ENCODE results near the gene USB1. TPM values are rescaled to one million over a fixed set of nuclear protein-coding genes. Genes with fewer than 3 reads are reported as not detected.
"Not testable (repeated sequence)": the region's sequence is repeated elsewhere in the genome, so short reads cannot be mapped to it uniquely, and the experiment has no call there.

Gene USB1
- total RNA-seq, 1 experiment from 2014 or later = 52.9 TPM

DNA sequence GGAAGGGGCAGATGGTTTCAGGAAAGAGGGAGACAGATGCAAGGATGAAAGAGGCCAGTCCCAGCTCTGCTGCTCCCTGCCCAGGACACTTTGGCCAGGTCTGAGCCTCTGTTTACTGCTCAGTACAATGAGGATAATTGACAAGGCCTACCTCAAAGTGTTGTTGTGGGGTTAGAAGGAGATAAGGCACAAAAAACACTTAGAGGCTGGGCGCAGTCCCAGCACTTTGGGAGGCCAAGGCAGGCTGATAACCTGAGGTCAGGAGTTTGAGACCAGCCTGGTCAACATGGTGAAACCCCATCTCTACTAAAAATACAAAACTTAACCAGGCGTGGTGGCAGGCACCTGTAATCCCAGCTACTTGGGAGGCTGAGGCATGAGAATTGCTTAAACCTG lies 23.1 kb upstream of the USB1 start:
- not testable (repeated sequence) for H3K4me1 ChIP-seq (replicated peaks); H3K27ac ChIP-seq; H3K36me3 ChIP-seq; H3K27me3 ChIP-seq (replicated peaks); H3K9me3 ChIP-seq (replicated peaks); H3K4me3 ChIP-seq; DNase-seq (ENCODE audit: low read depth in 1 of 2, low spot score in 2 of 2)

DNA sequence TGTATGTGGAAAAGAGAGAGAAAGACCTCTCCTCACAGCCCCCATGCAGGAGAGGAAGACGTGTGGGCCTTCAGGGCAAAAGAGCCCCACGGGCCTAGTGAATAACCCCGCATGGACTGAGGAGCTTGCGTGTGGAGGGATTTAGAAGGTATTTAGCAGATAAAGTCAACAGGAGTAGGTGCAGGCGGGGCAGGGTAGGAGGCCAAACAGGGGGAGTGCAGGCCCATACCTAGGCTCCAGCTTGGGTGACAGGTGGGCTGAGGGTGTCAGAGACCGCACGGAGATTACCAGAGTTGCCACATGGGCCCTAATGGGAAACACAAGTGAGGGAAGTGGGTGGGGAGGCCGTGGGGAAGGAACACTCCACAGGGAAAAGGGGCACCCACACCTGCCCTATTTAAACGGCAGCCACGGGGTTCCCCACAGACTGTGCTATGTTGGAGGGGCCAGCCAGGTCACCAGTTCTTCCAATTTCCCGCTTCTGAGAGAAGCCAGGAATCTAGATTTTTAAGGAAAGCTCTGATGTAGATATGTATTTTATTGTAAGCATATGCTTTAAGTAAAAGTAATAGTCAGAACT lies 22.1 kb upstream of the USB1 start:
- Histone ChIP-seq H3K27me3 (replicated peaks) (no peaks in the 10 kb centered on the region), H3K36me3 (no peaks in the 10 kb centered on the region), H3K4me1 (replicated peaks) (no peaks in the 10 kb centered on the region), H3K4me3 (no peak overlapping the region), H3K9me3 (replicated peaks) (no peaks in the 10 kb centered on the region), H3K27ac (no peak overlapping the region)
- no peak for DNase-seq (ENCODE audit: low read depth in 1 of 2, low spot score in 2 of 2)

DNA sequence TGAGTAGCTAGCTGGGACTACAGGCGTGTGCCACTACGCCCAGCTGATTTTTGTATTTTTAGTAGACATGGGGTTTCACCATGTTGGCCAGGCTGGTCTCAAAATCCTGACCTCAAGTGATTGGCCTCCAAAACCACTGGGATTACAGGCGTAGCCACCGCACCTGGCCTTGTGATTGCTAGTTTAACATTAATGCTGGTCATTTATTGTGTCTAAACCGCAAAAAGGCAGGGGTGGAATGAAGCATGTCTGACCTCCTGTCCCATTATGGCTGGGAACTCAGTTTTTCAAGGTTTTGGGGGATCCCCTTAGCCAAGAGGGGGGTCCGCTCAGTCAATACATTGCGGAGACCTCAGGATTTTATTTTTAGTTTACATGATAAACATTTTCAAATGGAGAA lies 19.6 kb upstream of the USB1 start:
- no peak overlapping the region for H3K27ac ChIP-seq
- H3K36me3 ChIP-seq = no peaks in the 10 kb centered on the region
- H3K4me1 ChIP-seq (replicated peaks) = no peaks in the 10 kb centered on the region
- DNase-seq (ENCODE audit: low read depth in 1 of 2, low spot score in 2 of 2) = no peak
- no peaks in the 10 kb centered on the region for H3K9me3 ChIP-seq (replicated peaks)
- H3K4me3 ChIP-seq = no peak overlapping the region
- no peaks in the 10 kb centered on the region for H3K27me3 ChIP-seq (replicated peaks)

DNA sequence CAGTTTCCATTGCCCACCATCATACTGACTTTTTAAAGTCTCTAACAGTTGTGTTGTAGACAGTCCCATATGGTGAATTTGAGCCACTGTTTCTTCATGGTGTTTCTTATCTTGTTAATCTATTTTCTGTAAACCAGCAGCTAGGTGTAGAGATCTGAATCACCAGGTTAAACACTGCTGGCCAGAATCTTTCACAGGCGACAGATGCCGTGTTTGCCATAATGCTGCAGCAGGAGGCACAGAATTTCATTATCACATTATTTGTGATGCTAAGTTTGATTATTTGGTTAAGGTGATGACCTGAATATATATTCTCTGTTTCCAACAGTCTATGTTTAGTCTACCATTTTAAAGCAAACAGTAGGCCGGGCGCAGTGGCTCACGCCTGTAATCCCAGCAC lies 18.8 kb upstream of the USB1 start:
- Histone ChIP-seq H3K9me3 (replicated peaks) (no peaks in the 10 kb centered on the region), H3K4me3 (no peak overlapping the region), H3K27ac (no peak overlapping the region), H3K36me3 (no peaks in the 10 kb centered on the region), H3K4me1 (replicated peaks) (no peaks in the 10 kb centered on the region), H3K27me3 (replicated peaks) (no peaks in the 10 kb centered on the region)
- DNase-seq (ENCODE audit: low read depth in 1 of 2, low spot score in 2 of 2) = no peak

DNA sequence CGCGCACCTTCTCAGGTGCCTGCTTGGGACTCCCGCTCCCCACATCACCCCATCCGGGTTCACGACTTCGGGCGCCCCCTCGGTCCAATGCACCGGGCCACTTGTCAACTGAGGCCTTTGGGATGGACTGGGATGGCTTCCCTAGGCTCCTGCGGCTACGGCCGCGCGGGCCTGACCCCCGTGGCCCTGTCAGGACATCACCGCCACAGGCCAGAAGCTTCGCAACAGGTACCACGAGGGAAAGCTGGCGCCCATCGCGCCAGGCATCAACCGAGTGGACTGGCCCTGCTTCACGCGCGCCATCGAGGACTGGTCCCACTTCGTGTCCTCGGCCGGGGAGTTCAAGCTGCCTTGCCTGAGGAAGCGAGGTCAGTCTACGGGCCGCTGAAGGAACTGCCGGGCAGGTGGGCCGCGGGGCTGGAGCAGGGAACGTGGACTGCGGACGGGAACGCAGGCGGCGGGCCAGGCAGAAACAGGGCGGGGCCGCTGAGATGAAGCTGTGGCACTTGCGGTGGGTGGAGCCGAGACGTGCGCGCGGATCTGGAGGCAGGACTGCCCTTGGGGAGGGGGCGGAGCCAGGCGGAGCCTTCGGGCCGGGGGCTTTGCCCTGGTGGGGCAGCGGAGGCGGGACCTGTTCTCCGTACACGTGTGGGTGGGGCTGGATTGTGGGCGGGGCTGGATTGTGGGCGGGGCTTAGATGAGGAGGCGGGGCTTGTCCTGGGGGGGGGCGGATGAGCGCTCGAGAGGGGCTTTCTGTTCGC lies 16.6 kb upstream of the USB1 start:
- no peak for DNase-seq (ENCODE audit: low read depth in 1 of 2, low spot score in 2 of 2)
- no peaks in the 10 kb centered on the region for H3K4me1 ChIP-seq (replicated peaks)
- H3K9me3 ChIP-seq (replicated peaks) = no peaks in the 10 kb centered on the region
- no peak overlapping the region for H3K4me3 ChIP-seq
- H3K36me3 ChIP-seq = no peaks in the 10 kb centered on the region
- no peak overlapping the region for H3K27ac ChIP-seq
- H3K27me3 ChIP-seq (replicated peaks) = no peaks in the 10 kb centered on the region

DNA sequence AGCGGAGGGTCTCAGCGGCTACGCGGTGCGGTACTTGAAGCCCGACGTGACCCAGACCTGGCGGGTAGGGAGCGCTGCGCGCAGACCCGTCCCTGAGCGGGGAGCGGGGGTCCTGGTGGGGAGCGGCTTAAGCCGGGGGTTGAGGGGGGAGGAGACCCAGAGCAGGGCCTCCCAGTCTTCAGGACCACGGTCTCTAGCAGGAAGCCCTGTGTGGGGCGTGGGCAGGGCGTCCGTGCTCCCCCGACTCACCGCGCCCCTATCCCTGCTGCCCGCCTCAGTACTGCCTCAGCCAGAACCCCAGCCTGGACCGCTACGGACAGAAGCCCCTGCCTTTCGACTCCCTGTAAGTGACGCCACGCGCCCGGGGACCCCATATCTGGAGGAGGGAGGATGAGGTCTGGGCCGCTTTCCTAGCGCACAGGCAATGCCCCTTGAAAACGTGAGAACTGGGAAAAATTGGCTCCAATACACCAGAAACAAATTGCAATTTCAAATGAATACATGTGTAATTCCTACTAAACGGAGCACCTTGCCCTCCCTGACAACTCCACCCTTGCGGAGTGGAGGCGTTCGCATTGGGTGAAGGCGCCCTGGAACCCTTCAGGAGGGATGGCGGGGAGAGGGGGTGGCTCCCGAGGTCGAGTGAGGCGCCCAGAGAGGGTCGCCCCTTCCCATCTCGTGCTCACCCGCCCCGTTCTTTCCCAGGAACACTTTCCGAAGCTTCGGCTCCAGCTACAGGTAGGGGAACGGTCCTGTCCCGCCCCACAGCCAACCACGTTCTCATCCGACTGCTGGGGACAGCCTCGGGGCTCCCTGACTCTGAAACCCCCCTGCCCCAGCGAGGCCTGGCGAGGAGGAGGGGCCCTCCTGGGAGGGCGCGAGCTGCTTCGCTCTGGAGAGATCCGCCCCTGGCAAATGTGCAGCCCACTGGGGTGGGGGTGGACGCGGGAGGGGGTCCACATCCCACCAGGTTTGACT lies 15.7 kb upstream of the USB1 start:
- no peak for DNase-seq (ENCODE audit: low read depth in 1 of 2, low spot score in 2 of 2)
- H3K4me3 ChIP-seq = no peak overlapping the region
- H3K27me3 ChIP-seq (replicated peaks) = no peaks in the 10 kb centered on the region
- H3K27ac ChIP-seq = no peak overlapping the region
- no peaks in the 10 kb centered on the region for H3K9me3 ChIP-seq (replicated peaks)
- no peaks in the 10 kb centered on the region for H3K36me3 ChIP-seq
- no peaks in the 10 kb centered on the region for H3K4me1 ChIP-seq (replicated peaks)

DNA sequence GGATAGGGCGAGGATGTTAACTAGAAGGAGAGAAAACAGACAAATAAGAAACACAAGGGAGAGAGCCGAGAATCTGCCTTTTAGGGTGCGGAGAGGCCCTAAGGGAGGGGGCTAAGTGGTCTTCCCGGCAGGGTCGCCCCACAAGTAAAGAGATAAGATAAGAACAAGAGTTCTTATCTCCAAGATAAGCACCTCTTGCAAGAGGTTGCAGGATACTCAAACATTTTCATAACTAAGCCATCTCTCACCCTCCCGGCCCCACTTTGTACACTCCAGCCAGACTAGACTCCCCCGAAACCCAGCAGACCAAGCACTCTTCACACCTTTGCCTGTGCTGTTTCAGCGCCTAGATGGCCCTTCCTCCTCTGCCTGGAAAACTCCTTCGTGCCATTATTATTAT lies 15.0 kb upstream of the USB1 start:
- Histone ChIP-seq H3K4me1 (replicated peaks) (no peaks in the 10 kb centered on the region), H3K36me3 (no peaks in the 10 kb centered on the region), H3K27me3 (replicated peaks) (no peaks in the 10 kb centered on the region), H3K9me3 (replicated peaks) (no peaks in the 10 kb centered on the region), H3K27ac (no peak overlapping the region), H3K4me3 (no peak overlapping the region)
- no peak for DNase-seq (ENCODE audit: low read depth in 1 of 2, low spot score in 2 of 2)

DNA sequence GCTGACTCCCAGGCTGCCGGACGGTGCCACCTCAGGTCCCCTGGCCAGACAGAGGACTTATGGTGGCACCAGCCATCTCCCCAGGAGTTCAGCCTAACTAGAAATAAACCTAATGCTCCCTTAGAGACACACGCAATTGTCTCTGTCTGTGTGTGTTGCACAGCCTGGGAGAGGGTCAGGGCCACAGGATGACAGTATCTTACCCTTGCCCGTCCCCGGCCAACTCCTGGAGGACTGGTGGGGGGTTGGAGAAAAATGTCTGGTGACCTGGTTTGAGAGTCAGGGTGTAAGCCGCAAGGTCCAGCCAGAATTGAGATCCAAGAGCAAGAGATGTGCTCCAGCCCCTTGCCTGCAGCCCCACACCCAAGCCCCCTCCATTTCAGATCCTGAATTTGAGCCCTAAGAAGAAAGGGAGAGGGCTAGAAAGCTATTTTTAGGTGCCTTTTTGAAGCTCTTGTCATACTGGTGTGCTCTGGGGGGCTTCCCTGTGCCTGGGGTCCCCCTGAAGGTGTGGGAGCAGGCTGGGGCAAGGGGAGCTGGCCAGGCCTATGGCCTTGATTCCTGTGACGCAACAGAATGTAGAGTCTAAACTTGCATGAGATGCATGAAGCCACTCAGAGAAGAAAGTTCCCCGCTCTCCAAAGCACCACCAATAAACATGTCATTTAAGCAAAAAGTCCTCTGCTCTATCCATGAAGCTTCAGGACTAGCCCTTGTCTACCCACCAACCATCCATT lies 13.6 kb upstream of the USB1 start:
- no peak overlapping the region for H3K27ac ChIP-seq
- no peak for DNase-seq (ENCODE audit: low read depth in 1 of 2, low spot score in 2 of 2)
- peaks cover 3% of the 10 kb centered on the region; the same call in 1 of the 2 replicates for H3K4me1 ChIP-seq (replicated peaks)
- H3K4me3 ChIP-seq = no peak overlapping the region
- no peaks in the 10 kb centered on the region for H3K9me3 ChIP-seq (replicated peaks)
- H3K36me3 ChIP-seq = no peaks in the 10 kb centered on the region
- no peaks in the 10 kb centered on the region for H3K27me3 ChIP-seq (replicated peaks)

DNA sequence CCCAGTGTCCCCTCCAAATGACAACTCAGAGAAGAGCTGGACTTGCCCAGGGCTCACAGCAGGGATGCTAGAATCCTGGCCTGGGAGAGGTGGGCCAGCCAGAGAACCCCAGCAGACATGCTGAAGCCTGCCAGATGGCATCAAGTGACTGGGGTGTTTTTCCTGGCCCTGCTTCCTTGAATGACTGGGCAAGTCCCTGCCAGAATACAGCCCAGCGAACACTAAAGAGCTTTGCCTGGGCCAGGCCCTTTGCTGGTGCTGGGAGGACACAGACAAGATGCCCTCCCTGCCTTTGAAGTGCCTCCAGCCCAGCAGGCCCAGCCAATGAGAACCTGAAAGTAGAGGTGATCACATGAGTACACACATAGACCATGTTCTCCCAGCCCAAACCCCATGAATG lies 12.3 kb upstream of the USB1 start:
- Histone ChIP-seq H3K9me3 (replicated peaks) (no peaks in the 10 kb centered on the region), H3K36me3 (peaks cover 4% of the 10 kb centered on the region), H3K27me3 (replicated peaks) (no peaks in the 10 kb centered on the region), H3K4me3 (no peak overlapping the region), H3K27ac (no peak overlapping the region), H3K4me1 (replicated peaks) (peaks cover 15% of the 10 kb centered on the region)
- no peak for DNase-seq (ENCODE audit: low read depth in 1 of 2, low spot score in 2 of 2)

DNA sequence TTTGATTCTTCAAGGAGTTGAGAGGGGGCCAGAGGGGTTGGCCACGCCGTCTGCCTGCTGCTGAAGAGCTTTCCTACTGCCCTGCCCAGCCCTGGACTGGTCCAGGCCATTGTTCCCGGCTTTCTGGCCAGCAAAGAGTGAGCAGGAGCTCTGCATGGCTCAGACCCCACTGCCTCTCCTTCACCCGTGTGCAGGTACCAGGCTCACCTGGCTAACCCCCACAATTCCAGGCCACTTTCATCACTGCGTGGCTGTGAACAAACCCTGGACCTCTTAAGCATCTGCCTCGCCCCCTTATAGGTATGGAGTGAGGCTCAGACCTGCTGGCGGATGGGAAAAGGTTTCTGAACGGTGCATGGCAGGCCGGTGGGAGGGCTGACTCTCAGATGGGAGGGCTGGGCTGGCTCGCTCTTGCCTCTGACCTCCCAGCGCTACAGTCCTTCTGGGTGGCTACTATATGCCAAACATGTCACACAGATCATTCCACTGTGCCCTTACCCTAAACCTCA lies 9.6 kb upstream of the USB1 start:
- H3K36me3 ChIP-seq = peaks cover 31% of the 10 kb centered on the region
- peaks cover 28% of the 10 kb centered on the region for H3K4me1 ChIP-seq (replicated peaks)
- no peak for DNase-seq (ENCODE audit: low read depth in 1 of 2, low spot score in 2 of 2)
- no peak overlapping the region for H3K27ac ChIP-seq
- no peaks in the 10 kb centered on the region for H3K9me3 ChIP-seq (replicated peaks)
- no peak overlapping the region for H3K4me3 ChIP-seq
- no peaks in the 10 kb centered on the region for H3K27me3 ChIP-seq (replicated peaks)

DNA sequence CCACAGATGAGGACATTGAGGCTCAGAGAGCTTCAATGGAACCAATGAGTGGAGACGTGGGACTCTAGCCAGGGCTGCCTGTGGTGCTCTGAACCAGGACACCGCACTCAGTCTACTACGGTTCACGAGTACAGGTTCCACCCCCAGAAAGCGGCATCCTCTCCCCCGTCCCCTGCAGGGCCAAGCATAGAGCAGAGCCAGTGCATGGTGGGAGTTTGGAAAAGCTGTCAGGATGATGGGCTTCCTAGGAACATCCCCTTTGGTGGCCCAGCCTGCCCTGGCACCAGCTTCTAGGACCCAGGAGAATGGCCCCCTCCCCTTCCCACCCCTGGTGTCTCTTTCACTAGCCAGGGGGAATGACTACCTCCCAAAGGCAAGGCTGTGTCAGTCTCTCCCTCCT lies 9.1 kb upstream of the USB1 start:
- Histone ChIP-seq H3K4me1 (replicated peaks) (peaks cover 28% of the 10 kb centered on the region), H3K27ac (no peak overlapping the region), H3K36me3 (peaks cover 35% of the 10 kb centered on the region), H3K4me3 (no peak overlapping the region), H3K9me3 (replicated peaks) (no peaks in the 10 kb centered on the region), H3K27me3 (replicated peaks) (no peaks in the 10 kb centered on the region)
- DNase-seq (ENCODE audit: low read depth in 1 of 2, low spot score in 2 of 2) = no peak

DNA sequence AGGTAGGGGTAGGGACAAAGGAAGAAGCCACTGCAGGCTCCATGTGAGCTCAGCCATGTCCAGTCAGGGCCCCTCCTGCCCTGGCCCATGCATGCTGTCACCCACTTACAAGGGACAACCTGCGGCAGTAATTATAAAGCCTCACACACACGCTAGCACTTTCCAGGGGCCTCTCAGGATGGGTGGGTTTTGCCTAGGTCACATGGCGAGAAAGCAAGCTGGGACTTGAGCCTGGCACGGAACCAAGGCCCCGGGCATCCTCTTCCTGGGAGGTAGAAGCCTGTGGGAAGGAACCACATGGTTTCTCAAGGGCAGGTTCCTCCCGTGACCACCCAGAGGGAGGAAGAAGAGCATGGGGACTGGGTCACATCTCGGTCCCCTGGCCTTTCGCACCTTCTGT lies 7.8 kb upstream of the USB1 start:
- Histone ChIP-seq H3K27me3 (replicated peaks) (no peaks in the 10 kb centered on the region), H3K9me3 (replicated peaks) (no peaks in the 10 kb centered on the region), H3K27ac (no peak overlapping the region), H3K4me1 (replicated peaks) (peaks cover 28% of the 10 kb centered on the region), H3K36me3 (peaks cover 46% of the 10 kb centered on the region), H3K4me3 (no peak overlapping the region)
- peak; percentile 73 for DNase-seq (ENCODE audit: low read depth in 1 of 2, low spot score in 2 of 2)

DNA sequence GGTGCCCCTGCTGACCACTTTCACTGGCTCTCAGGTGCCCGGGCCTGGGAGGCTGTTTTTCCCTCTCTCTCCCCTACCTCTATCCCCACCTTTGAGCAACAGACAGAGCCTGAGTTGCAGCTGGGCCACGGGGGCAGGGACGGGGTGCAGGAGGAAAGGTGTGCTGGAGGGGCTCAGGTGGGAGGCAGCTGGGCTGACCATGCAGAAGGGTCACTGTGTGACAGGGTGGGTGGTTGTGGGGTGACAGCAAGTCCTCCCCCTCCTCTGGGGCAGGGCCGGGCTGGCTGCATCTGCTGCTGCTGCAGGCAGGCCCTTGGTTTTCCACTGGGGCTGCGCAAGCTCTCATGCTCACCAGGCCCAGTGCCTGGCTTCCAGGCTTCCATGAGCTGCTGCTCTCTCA lies 7.3 kb upstream of the USB1 start:
- H3K4me3 ChIP-seq = no peak overlapping the region
- no peak for DNase-seq (ENCODE audit: low read depth in 1 of 2, low spot score in 2 of 2)
- no peak overlapping the region for H3K27ac ChIP-seq
- H3K27me3 ChIP-seq (replicated peaks) = no peaks in the 10 kb centered on the region
- H3K36me3 ChIP-seq = peaks cover 46% of the 10 kb centered on the region
- H3K9me3 ChIP-seq (replicated peaks) = no peaks in the 10 kb centered on the region
- peaks cover 31% of the 10 kb centered on the region for H3K4me1 ChIP-seq (replicated peaks)

Measured in SJSA1 (cell line).